AML-193 (cell line): ENCODE measurements around the gene VWC2.

Source experiments
- DNase-seq, 2 experiments: peaks; one replicate each; lab custom pipeline; 2025; lab: John Stamatoyannopoulos, UW

The VWC2 gene

GRCh38 chr7:49773218-49773935 is at the start of gene VWC2:
Gene VWC2, plus strand, starts transcription at chr7:49773638. Its CDS starts 1,798 bp downstream, at chr7:49775436.
- DNase-seq: no peak

- no peak for DNase-seq
Measured at GRCh38 chr7:49724071-49724470, 49.4 kb upstream of the VWC2 start.

GRCh38 chr7:49731836-49732235 is 41.6 kb upstream of the VWC2 start:
- DNase-seq: no peak

- no peak for DNase-seq
Measured at GRCh38 chr7:49762666-49763065, 10.8 kb upstream of the VWC2 start.

- DNase-seq: no peak
Measured at GRCh38 chr7:49763791-49764190, 9.6 kb upstream of the VWC2 start.

- no peak for DNase-seq
Measured at GRCh38 chr7:49766966-49767365, 6.5 kb upstream of the VWC2 start.

GRCh38 chr7:49767719-49768118 is 5.7 kb upstream of the VWC2 start:
- DNase-seq: no peak

- no peak for DNase-seq
Measured at GRCh38 chr7:49768254-49768653, 5.2 kb upstream of the VWC2 start.

- DNase-seq: no peak
Measured at GRCh38 chr7:49768835-49769234, 4.6 kb upstream of the VWC2 start.

- DNase-seq: no peak
Measured at GRCh38 chr7:49769285-49769857, 4.1 kb upstream of the VWC2 start.

- DNase-seq: no peak
Measured at GRCh38 chr7:49770838-49771237, 2.6 kb upstream of the VWC2 start.

GRCh38 chr7:49771427-49772176 is 1.8 kb upstream of the VWC2 start:
- no peak for DNase-seq

- DNase-seq: no peak
Measured at GRCh38 chr7:49772916-49773217, 571 bp upstream of the VWC2 start.

- DNase-seq: no peak
Measured at GRCh38 chr7:49773936-49774458, 559 bp downstream of the VWC2 start.

GRCh38 chr7:49774459-49775064 is 1.1 kb downstream of the VWC2 start:
- no peak for DNase-seq

- no peak for DNase-seq
Measured at GRCh38 chr7:49775065-49775948, 1.9 kb downstream of the VWC2 start.

- DNase-seq: no peak
Measured at GRCh38 chr7:49775949-49776443, 2.6 kb downstream of the VWC2 start.

GRCh38 chr7:49776994-49777393 is 3.6 kb downstream of the VWC2 start:
- DNase-seq: no peak

GRCh38 chr7:49778731-49779270 is 5.4 kb downstream of the VWC2 start:
- DNase-seq: no peak

GRCh38 chr7:49780953-49781352 is 7.5 kb downstream of the VWC2 start:
- DNase-seq: no peak

- DNase-seq: no peak
Measured at GRCh38 chr7:49781996-49782395, 8.6 kb downstream of the VWC2 start.
